Spinal cord (tissue), 10 donors: ENCODE results near the gene JAZF1. TPM values are rescaled to one million over a fixed set of nuclear protein-coding genes. Genes with fewer than 3 reads are reported as not detected.

ENCODE experiments used
- DNase-seq, 6 donors: peaks; one replicate each; pipeline versions ENCODE4 v3.0.0 to v3.0.0-alpha.2; 2013 to 2015; ENCODE audit warnings: low spot score in 6 of 6, low read depth in 4 of 6
- H3K27ac ChIP-seq: one replicate; pipeline ENCODE4 v1.5.1; 2013; ENCODE audit warnings: low read depth, low read length, control low read depth
- H3K27me3 ChIP-seq: one replicate; pipeline ENCODE4 v1.6.1; 2013; ENCODE audit warnings: low read length; ENCODE audit not compliant: control insufficient read depth, insufficient read depth
- H3K36me3 ChIP-seq: one replicate; pipeline ENCODE4 v1.6.1; 2013; ENCODE audit warnings: low read length; ENCODE audit not compliant: control insufficient read depth, insufficient read depth
- H3K4me1 ChIP-seq: one replicate; pipeline ENCODE4 v1.6.1; 2013; ENCODE audit warnings: low read length; ENCODE audit not compliant: control insufficient read depth, insufficient read depth
- H3K4me3 ChIP-seq: one replicate; pipeline ENCODE4 v1.5.1; 2013; ENCODE audit warnings: low read depth, low read length, control low read depth
- H3K9me3 ChIP-seq: one replicate; pipeline ENCODE4 v1.6.1; 2013; ENCODE audit warnings: low read length; ENCODE audit not compliant: control insufficient read depth, insufficient read depth
- WGBS: methylation state at CpG from one replicate; pipeline ENCODE4 v1.1.5; 2013; ENCODE audit warnings: missing lambda C conversion rate; ENCODE audit not compliant: insufficient coverage; 5-methylcytosine and 5-hydroxymethylcytosine counted together
- polyA plus RNA-seq, 2 donors: library from polyadenylated mRNA; unstranded; fragments of 120-200 nt; gene quantifications; one replicate each; pipeline ENCODE4 v1.2.1, GENCODE V29; 2013; ENCODE audit not compliant: insufficient read length in 2 of 2
- total RNA-seq, 2 donors: library from RNA; depleted of rRNA in 1 of 2; stranded (reverse); fragments of 120-200 nt in 1 of 2; fragments of >200 nt in 1 of 2; gene quantifications; one replicate each; pipeline versions ENCODE4 v1.2.3 to v1.2.4, GENCODE V29; 2013 to 2014
- donor health status: healthy.

JAZF1 gene
- total and polyA plus RNA-seq, 4 donors: 20.7 to 66.0 (median 50.5) TPM

GRCh38 chr7:28077616-28078015 is 103.0 kb downstream of the JAZF1 start:
- Histone ChIP-seq H3K4me3 (no peak overlapping the region), H3K9me3 (no peaks in the 10 kb centered on the region), H3K27me3 (no peaks in the 10 kb centered on the region), H3K27ac (no peak overlapping the region), H3K36me3 (no peaks in the 10 kb centered on the region), H3K4me1 (no peaks in the 10 kb centered on the region)
- DNase-seq: peak in 1 of 6 donors; percentile 60
- no CpG with 5 or more reads among the region's 2 CpGs for WGBS

- Histone ChIP-seq H3K36me3 (no peaks in the 10 kb centered on the region), H3K4me1 (no peaks in the 10 kb centered on the region), H3K4me3 (no peak overlapping the region), H3K27me3 (no peaks in the 10 kb centered on the region), H3K27ac (no peak overlapping the region), H3K9me3 (no peaks in the 10 kb centered on the region)
- no peak for DNase-seq
- WGBS: no CpG with 5 or more reads among the region's 11 CpGs
Measured at GRCh38 chr7:28076423-28077200, 104.0 kb downstream of the JAZF1 start.

- no peaks in the 10 kb centered on the region for H3K36me3 ChIP-seq
- DNase-seq: peak in 1 of 6 donors; percentile 62
- 67% methylated on average over 2 of the region's 3 CpGs for WGBS
- no peak overlapping the region for H3K27ac ChIP-seq
- no peaks in the 10 kb centered on the region for H3K27me3 ChIP-seq
- no peak overlapping the region for H3K4me3 ChIP-seq
- no peaks in the 10 kb centered on the region for H3K9me3 ChIP-seq
- H3K4me1 ChIP-seq: no peaks in the 10 kb centered on the region
Measured at GRCh38 chr7:28075674-28076358, 104.8 kb downstream of the JAZF1 start.

- no peak for DNase-seq
- H3K9me3 ChIP-seq: no peaks in the 10 kb centered on the region
- WGBS: no CpG with 5 or more reads among the region's 8 CpGs
- no peak overlapping the region for H3K4me3 ChIP-seq
- peaks cover 11% of the 10 kb centered on the region for H3K4me1 ChIP-seq
- no peaks in the 10 kb centered on the region for H3K36me3 ChIP-seq
- no peak overlapping the region for H3K27ac ChIP-seq
- no peaks in the 10 kb centered on the region for H3K27me3 ChIP-seq
Measured at GRCh38 chr7:28072876-28073514, 107.6 kb downstream of the JAZF1 start.

GRCh38 chr7:28071570-28071969 is 109.0 kb downstream of the JAZF1 start:
- H3K9me3 ChIP-seq: no peaks in the 10 kb centered on the region
- H3K27ac ChIP-seq: no peak overlapping the region
- no peaks in the 10 kb centered on the region for H3K36me3 ChIP-seq
- no peak overlapping the region for H3K4me3 ChIP-seq
- WGBS: 67% methylated on average over 1 of the region's 6 CpGs
- H3K27me3 ChIP-seq: no peaks in the 10 kb centered on the region
- no peak for DNase-seq
- H3K4me1 ChIP-seq: peaks cover 11% of the 10 kb centered on the region

- Histone ChIP-seq H3K27me3 (no peaks in the 10 kb centered on the region), H3K9me3 (no peaks in the 10 kb centered on the region), H3K36me3 (no peaks in the 10 kb centered on the region), H3K27ac (peak overlapping the region; percentile 67), H3K4me1 (peaks cover 11% of the 10 kb centered on the region), H3K4me3 (no peak overlapping the region)
- 56% methylated on average over 4 of the region's 9 CpGs for WGBS
- DNase-seq: no peak
Measured at GRCh38 chr7:28070297-28071055, 110.1 kb downstream of the JAZF1 start.

GRCh38 chr7:28069807-28070206 is 110.8 kb downstream of the JAZF1 start:
- peak; percentile 35 to 90 (median 66) for DNase-seq
- 34% methylated on average over 9 of the region's 10 CpGs for WGBS

GRCh38 chr7:28069388-28069787 is 111.2 kb downstream of the JAZF1 start:
- H3K36me3 ChIP-seq: no peaks in the 10 kb centered on the region
- 92% methylated on average over 3 of the region's 3 CpGs for WGBS
- no peaks in the 10 kb centered on the region for H3K27me3 ChIP-seq
- no peak overlapping the region for H3K4me3 ChIP-seq
- H3K9me3 ChIP-seq: no peaks in the 10 kb centered on the region
- no peak for DNase-seq
- H3K4me1 ChIP-seq: peaks cover 11% of the 10 kb centered on the region
- peak overlapping the region; percentile 67 for H3K27ac ChIP-seq

More at GRCh38 chr7:28069807-28070206, 110.8 kb downstream of the JAZF1 start:
- Histone ChIP-seq H3K4me1 (peaks cover 11% of the 10 kb centered on the region), H3K9me3 (no peaks in the 10 kb centered on the region), H3K27me3 (no peaks in the 10 kb centered on the region), H3K36me3 (no peaks in the 10 kb centered on the region), H3K27ac (peak overlapping the region; percentile 67), H3K4me3 (no peak overlapping the region)

GRCh38 chr7:28068811-28069216 is 111.8 kb downstream of the JAZF1 start:
- H3K4me1 ChIP-seq: peaks cover 11% of the 10 kb centered on the region
- H3K36me3 ChIP-seq: no peaks in the 10 kb centered on the region
- DNase-seq: peak in 2 of 6 donors; percentile 30 to 74
- H3K4me3 ChIP-seq: no peak overlapping the region
- no peak overlapping the region for H3K27ac ChIP-seq
- no peaks in the 10 kb centered on the region for H3K27me3 ChIP-seq
- no peaks in the 10 kb centered on the region for H3K9me3 ChIP-seq
- WGBS: no CpG with 5 or more reads among the region's 1 CpG
